Ectodermal cell (in vitro differentiated cells): ENCODE results near the gene EFNA5.

Experiments
- H3K27ac ChIP-seq: 2 replicates; pipeline ENCODE4 v1.7.0; 2013; ENCODE audit warnings: mild to moderate bottlenecking, low read depth, low read length; ENCODE audit not compliant: insufficient read depth, poor library complexity, severe bottlenecking
- H3K27me3 ChIP-seq: 2 replicates; pipeline ENCODE4 v1.7.0; 2013; ENCODE audit warnings: mild to moderate bottlenecking, low read length; ENCODE audit not compliant: insufficient read depth, control insufficient read depth, poor library complexity, severe bottlenecking
- H3K36me3 ChIP-seq: one replicate; pipeline ENCODE4 v1.7.0; 2013; ENCODE audit warnings: low read length; ENCODE audit not compliant: control insufficient read depth, insufficient read depth
- H3K4me1 ChIP-seq: one replicate; pipeline ENCODE4 v1.7.0; 2013; ENCODE audit warnings: low read length; ENCODE audit not compliant: control insufficient read depth, insufficient read depth
- H3K4me3 ChIP-seq: 2 replicates; pipeline ENCODE4 v1.7.0; 2013; ENCODE audit warnings: low read depth, low read length, control low read depth; ENCODE audit not compliant: insufficient read depth
- H3K9me3 ChIP-seq: 2 replicates; pipeline ENCODE4 v1.7.0; 2013; ENCODE audit warnings: mild to moderate bottlenecking, low read length, moderate library complexity; ENCODE audit not compliant: control insufficient read depth
- WGBS, 2 experiments: methylation state at CpG; one replicate each; pipeline ENCODE4 v1.1.7; 2013; ENCODE audit warnings: missing lambda C conversion rate in 2 of 2; 5-methylcytosine and 5-hydroxymethylcytosine counted together

The EFNA5 gene

DNA sequence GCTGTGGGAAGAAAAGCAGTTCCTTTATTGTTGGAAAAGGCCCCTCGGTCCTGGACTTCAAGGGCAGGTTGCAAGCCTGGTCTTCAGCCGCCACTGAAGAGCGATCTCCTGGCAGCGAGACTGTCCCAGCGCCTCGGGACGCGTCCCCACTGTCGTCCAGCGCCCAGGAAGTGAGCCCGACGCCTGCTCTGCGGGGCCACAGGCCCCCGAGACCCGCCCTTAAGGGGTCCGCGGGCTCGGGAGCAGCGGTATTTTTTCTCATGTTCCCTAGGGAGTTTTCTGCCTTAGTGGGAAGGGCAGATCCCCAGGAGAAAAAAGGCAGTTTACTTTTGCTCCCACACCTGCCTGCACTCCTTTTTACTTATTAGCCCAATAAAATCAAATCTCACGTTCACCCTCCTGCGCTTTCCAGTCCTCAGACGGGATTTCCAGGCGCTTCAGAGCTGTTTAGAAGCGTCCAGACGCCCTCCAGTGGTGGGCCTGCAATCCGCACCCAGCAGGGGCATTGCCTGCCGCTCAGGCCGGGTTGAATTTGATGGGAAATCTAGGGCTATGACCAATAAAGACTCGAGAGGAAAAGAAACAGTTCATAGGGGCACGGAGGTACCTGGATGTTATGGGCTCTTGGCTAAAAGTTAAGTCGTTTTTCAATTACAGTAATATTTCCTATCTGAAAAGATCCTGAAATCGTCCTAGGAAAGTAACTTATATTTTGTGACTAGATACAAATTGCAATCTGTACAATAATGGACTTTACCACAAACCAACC is 2.8 kb upstream of the EFNA5 start:
- Histone ChIP-seq H3K9me3 (no peaks in the 10 kb centered on the region), H3K27ac (no peak overlapping the region), H3K36me3 (no peaks in the 10 kb centered on the region), H3K27me3 (no peaks in the 10 kb centered on the region), H3K4me1 (no peaks in the 10 kb centered on the region), H3K4me3 (peak overlapping the region; percentile 86)
- WGBS, 2 experiments: 2 to 3% methylated on average over 30 to 32 of the region's 32 CpGs

DNA sequence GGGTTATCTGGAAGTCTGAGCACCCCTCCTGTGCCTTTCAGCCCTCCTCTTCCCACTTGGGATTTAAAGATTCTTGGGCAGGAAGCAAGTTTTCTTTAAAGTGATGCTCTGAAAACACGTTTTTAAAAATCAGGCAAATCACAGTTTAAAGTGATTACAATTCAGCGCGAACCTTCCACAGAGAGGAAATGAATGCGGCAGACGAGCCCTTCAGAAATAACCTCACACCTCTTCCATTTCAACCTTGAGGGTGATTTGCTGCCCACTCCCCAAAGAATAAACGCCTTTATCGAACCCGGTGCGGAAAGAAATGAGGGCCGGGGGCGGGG is 2.3 kb upstream of the EFNA5 start:
- WGBS, 2 experiments: 0 to 1% methylated on average over 11 of the region's 11 CpGs
- Histone ChIP-seq H3K27me3 (no peaks in the 10 kb centered on the region), H3K9me3 (no peaks in the 10 kb centered on the region), H3K36me3 (no peaks in the 10 kb centered on the region), H3K4me1 (no peaks in the 10 kb centered on the region), H3K27ac (no peak overlapping the region), H3K4me3 (peak overlapping the region; percentile 86)

- WGBS, 2 experiments: 0% methylated on average over 66 of the region's 66 CpGs
- Histone ChIP-seq H3K4me1 (no peaks in the 10 kb centered on the region), H3K4me3 (peak overlapping the region; percentile 86), H3K27me3 (no peaks in the 10 kb centered on the region), H3K36me3 (no peaks in the 10 kb centered on the region), H3K27ac (peak overlapping the region; percentile 83), H3K9me3 (no peaks in the 10 kb centered on the region)
These were observed 1.7 kb upstream of the EFNA5 start for GRCh38 chr5:107672211-107673038.

GRCh38 chr5:107671742-107672210 is 1.0 kb upstream of the EFNA5 start:
- Histone ChIP-seq H3K4me1 (no peaks in the 10 kb centered on the region), H3K9me3 (no peaks in the 10 kb centered on the region), H3K4me3 (peak overlapping the region; percentile 86), H3K27ac (peak overlapping the region; percentile 83), H3K27me3 (no peaks in the 10 kb centered on the region), H3K36me3 (no peaks in the 10 kb centered on the region)
- 0% methylated on average over 20 of the region's 20 CpGs for WGBS, 2 experiments

DNA sequence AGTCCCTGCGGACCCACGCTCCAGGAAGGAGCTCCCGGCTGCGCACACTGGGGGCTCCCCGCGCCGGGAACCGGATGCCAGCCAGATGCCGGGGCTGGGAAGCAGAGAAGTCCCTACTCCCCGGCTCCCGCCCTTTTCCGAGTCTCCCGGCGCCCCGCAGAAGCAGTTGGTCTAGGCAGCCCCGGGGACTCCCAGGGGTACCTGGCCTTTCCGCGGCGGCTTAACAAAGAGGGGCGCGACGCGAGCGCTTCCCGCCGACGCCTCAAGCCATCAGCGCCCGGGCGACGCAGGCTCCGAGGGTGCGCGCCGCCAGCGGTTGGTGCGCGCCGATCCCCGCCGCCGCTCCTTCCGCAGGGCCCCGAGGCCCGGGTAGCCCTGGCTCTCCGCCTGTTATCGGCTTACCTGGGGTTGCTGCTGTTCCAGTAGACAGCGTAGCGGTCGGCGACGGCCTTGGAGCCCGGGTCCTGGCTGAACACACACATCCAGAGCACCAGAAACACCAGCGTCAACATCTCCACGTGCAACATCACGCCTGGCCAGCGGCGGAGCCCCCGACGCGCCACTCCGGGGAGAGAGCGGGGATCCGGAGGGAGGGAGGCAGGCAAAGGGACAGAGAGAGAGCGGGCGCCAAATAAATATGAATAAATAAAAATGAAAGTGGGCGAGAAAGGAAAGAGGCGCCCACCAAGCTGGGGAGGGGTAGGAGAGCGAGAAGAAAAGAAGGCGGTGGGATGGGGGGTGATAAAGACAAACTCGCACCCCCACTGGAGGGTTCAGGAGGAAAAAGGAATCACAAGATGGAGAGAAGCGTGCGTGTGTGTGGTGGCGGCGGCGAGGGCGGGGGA is 428 bp downstream of the EFNA5 start:
- H3K27me3 ChIP-seq: no peaks in the 10 kb centered on the region
- no peaks in the 10 kb centered on the region for H3K36me3 ChIP-seq
- 0% methylated on average over 77 of the region's 77 CpGs for WGBS, 2 experiments
- peak overlapping the region; percentile 86 for H3K4me3 ChIP-seq
- H3K4me1 ChIP-seq: peaks cover 12% of the 10 kb centered on the region
- H3K9me3 ChIP-seq: no peaks in the 10 kb centered on the region
- H3K27ac ChIP-seq: peak overlapping the region; percentile 41

- Histone ChIP-seq H3K9me3 (no peaks in the 10 kb centered on the region), H3K4me3 (peak overlapping the region; percentile 86), H3K36me3 (no peaks in the 10 kb centered on the region), H3K4me1 (peaks cover 17% of the 10 kb centered on the region), H3K27me3 (no peaks in the 10 kb centered on the region), H3K27ac (no peak overlapping the region)
- WGBS, 2 experiments: 0 to 1% methylated on average over 54 to 55 of the region's 60 CpGs
These were observed 1.4 kb downstream of the EFNA5 start for GRCh38 chr5:107669096-107670031.

GRCh38 chr5:107668154-107669095 is 2.3 kb downstream of the EFNA5 start:
- Histone ChIP-seq H3K27ac (no peak overlapping the region), H3K9me3 (no peaks in the 10 kb centered on the region), H3K4me3 (peak overlapping the region; percentile 86), H3K36me3 (no peaks in the 10 kb centered on the region), H3K4me1 (peaks cover 17% of the 10 kb centered on the region), H3K27me3 (no peaks in the 10 kb centered on the region)
- 12 to 15% methylated on average over 10 to 11 of the region's 11 CpGs for WGBS, 2 experiments

DNA sequence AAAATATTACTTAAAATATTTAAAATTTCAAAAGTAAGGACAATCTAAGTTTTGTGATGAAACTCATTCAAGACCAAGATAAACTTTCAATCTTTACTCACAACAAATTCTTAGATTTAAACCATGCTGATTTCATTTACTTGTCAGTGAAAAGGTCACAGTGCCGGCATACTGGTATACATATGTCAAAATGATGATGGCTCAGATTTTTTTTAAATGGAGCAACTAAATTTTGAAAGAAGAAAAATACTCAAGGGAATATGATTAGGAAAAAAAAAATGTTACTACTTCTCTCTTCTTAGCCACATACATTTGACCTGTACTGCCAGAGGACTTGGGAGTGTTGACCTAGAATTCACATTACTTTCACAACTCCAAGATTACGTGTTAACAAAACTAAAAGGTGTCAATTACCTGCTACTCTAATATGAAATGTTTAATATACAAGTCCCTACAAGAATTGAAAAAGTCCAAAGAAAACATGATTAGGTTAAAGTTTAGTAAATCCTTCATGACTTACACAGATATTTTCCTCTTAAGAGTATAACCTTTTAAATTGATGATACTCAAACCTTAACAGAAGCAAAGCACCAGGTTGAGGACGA is 4.6 kb downstream of the EFNA5 start:
- Histone ChIP-seq H3K36me3 (no peaks in the 10 kb centered on the region), H3K4me1 (peaks cover 23% of the 10 kb centered on the region), H3K4me3 (no peak overlapping the region), H3K9me3 (no peaks in the 10 kb centered on the region), H3K27me3 (no peaks in the 10 kb centered on the region), H3K27ac (no peak overlapping the region)
- WGBS, 2 experiments: 55 to 56% methylated on average over 2 of the region's 3 CpGs
